GM23338 (cell line): ENCODE results near the gene ANO4. TPM values are rescaled to one million over a fixed set of nuclear protein-coding genes. Genes with fewer than 3 reads are reported as not detected.

Experiments
- ATAC-seq: fragments of 200-7000 bp; cut with Tn5 transposase; 3 replicates; pipeline ENCODE4 v1.9.1; 2020
- DNase-seq: peaks from one replicate; pipeline ENCODE4 v3.0.0-alpha.2; 2015; ENCODE audit warnings: low spot score
- H2AFZ ChIP-seq: fragments of 200-600 bp; sonication (generic); 2 replicates; pipeline ENCODE4 v1.8.0; 2016; ENCODE audit warnings: antibody characterized with exemption, mild to moderate bottlenecking, moderate library complexity
- H3F3A ChIP-seq: fragments of 200-600 bp; sonication (generic); replicated peaks from 2 replicates; pipeline ENCODE4 v1.8.0; 2017; ENCODE audit warnings: antibody characterized with exemption, mixed run types, low read depth
- H3K27ac ChIP-seq: fragments of 200-600 bp; sonication (generic); 2 replicates; pipeline ENCODE4 v1.6.1; 2016; ENCODE audit warnings: low read depth
- H3K27me3 ChIP-seq: fragments of 200-600 bp; sonication (generic); 2 replicates; pipeline ENCODE4 v1.8.0; 2016; ENCODE audit warnings: mild to moderate bottlenecking, mixed run types, moderate library complexity; ENCODE audit not compliant: insufficient read depth
- H3K36me3 ChIP-seq: fragments of 200-600 bp; sonication (generic); 2 replicates; pipeline ENCODE4 v1.8.0; 2016; ENCODE audit warnings: mild to moderate bottlenecking; ENCODE audit not compliant: insufficient read depth
- H3K4me1 ChIP-seq: fragments of 200-600 bp; sonication (generic); 2 replicates; pipeline ENCODE4 v1.8.0; 2016; ENCODE audit warnings: mild to moderate bottlenecking, moderate library complexity; ENCODE audit not compliant: insufficient read depth
- H3K4me2 ChIP-seq: fragments of 200-600 bp; sonication (generic); 2 replicates; pipeline ENCODE4 v1.7.1; 2017; ENCODE audit warnings: mixed run types
- H3K4me3 ChIP-seq: fragments of 200-600 bp; sonication (generic); 2 replicates; pipeline ENCODE4 v1.6.1; 2016; ENCODE audit warnings: mixed run types
- H3K79me2 ChIP-seq: fragments of 200-600 bp; sonication (generic); replicated peaks from 2 replicates; pipeline ENCODE4 v1.8.0; 2017; ENCODE audit warnings: mild to moderate bottlenecking; ENCODE audit not compliant: insufficient read depth
- H3K9me2 ChIP-seq: fragments of 200-600 bp; sonication (generic); 2 replicates; pipeline ENCODE4 v1.8.0; 2017; ENCODE audit not compliant: insufficient read depth
- H4K20me1 ChIP-seq: fragments of 200-600 bp; sonication (generic); replicated peaks from 2 replicates; pipeline ENCODE4 v1.8.0; 2017; ENCODE audit warnings: mild to moderate bottlenecking; ENCODE audit not compliant: insufficient read depth
- H3K27ac Mint-ChIP-seq: 2 replicates; pipeline ENCODE4 v1.8.0; 2020; ENCODE audit warnings: inconsistent platforms, mild to moderate bottlenecking, moderate library complexity, mixed read lengths
- H3K27me3 Mint-ChIP-seq: 3 replicates; pipeline ENCODE4 v1.8.0; 2022; ENCODE audit warnings: low read depth, mild to moderate bottlenecking, moderate library complexity, mixed read lengths, inconsistent platforms; ENCODE audit not compliant: insufficient read depth, poor library complexity
- H3K36me3 Mint-ChIP-seq: 3 replicates; pipeline ENCODE4 v1.8.0; 2021; ENCODE audit warnings: low read depth, mild to moderate bottlenecking, inconsistent platforms, moderate library complexity, mixed read lengths
- H3K4me1 Mint-ChIP-seq: 3 replicates; pipeline ENCODE4 v1.8.0; 2020; ENCODE audit warnings: mild to moderate bottlenecking, inconsistent platforms, mixed read lengths
- H3K4me3 Mint-ChIP-seq: 3 replicates; pipeline ENCODE4 v1.8.0; 2021; ENCODE audit warnings: moderate library complexity, mild to moderate bottlenecking, inconsistent platforms, mixed read lengths
- H3K9me3 Mint-ChIP-seq: 3 replicates; pipeline ENCODE4 v1.8.0; 2020; ENCODE audit warnings: moderate library complexity, mild to moderate bottlenecking, inconsistent platforms, mixed read lengths
- CREB1 ChIP-seq: fragments of 250-450 bp; sonication (Bioruptor Pico); IDR thresholded peaks from 2 replicates; pipeline ENCODE4 v1.5.0; 2020; ENCODE audit warnings: low read depth, mild to moderate bottlenecking, moderate library complexity
- CTCF ChIP-seq, 2 experiments: fragments of 200-600 bp in 1 of 2; sonication (generic) in 1 of 2; conservative IDR thresholded peaks; 2 replicates each; pipeline versions ENCODE4 v1.5.1 to v1.6.1; 2016 to 2017; ENCODE audit warnings: antibody characterized with exemption in 2 of 2, low read depth in 2 of 2, mild to moderate bottlenecking in 2 of 2, moderate library complexity in 1 of 2
- EZH2phosphoT487 ChIP-seq: fragments of 200-600 bp; sonication (generic); IDR thresholded peaks from one replicate; pipeline ENCODE4 v1.8.1; 2018; ENCODE audit warnings: antibody characterized with exemption; ENCODE audit not compliant: unreplicated experiment
- JUNB ChIP-seq: IDR thresholded peaks from one replicate; pipeline ENCODE4 v1.6.1; 2016; ENCODE audit warnings: antibody characterized with exemption; ENCODE audit not compliant: unreplicated experiment
- ZNF462 ChIP-seq: fragments of 250-450 bp; sonication (Bioruptor Pico); IDR thresholded peaks from 2 replicates; pipeline ENCODE4 v1.5.0; 2020; ENCODE audit warnings: mild to moderate bottlenecking, moderate library complexity
- polyA plus RNA-seq: library from polyadenylated mRNA; unstranded; fragments of >200 nt; fragmentation: Nextera tagmentation; extraction: Ambion mirVana; gene quantifications from 2 replicates; pipeline ENCODE4 v1.2.1, GENCODE V29; 2016
- total RNA-seq: library from RNA; depleted of rRNA; stranded (reverse); fragments of >200 nt; shearing (Covaris generic); gene quantifications from 2 replicates; pipeline ENCODE4 v1.2.3, GENCODE V29; 2014

ANO4 gene
- total and polyA plus RNA-seq, 2 experiments from 2014 or later: 1.7 to 8.7 TPM

GRCh38 chr12:100986595-100987547, 192.3 kb downstream of the ANO4 start:
- H3K27ac ChIP-seq: peak overlapping the region; percentile 7; the same call in 1 of the 2 replicates
- no peaks in the 10 kb centered on the region for H4K20me1 ChIP-seq
- peak in 1 of 2 experiments; percentile 11; a peak in 1 of 4 replicates for TF ChIP-seq CTCF (conservative IDR thresholded peaks at IDR 0.05; ENCODE audit: low read depth in 2 of 2)
- TF ChIP-seq EZH2phosphoT487: no peak
- no peak overlapping the region for H3K4me3 ChIP-seq
- no peaks in the 10 kb centered on the region for H3K79me2 ChIP-seq
- no peak overlapping the region; the same call in 2 of the 3 replicates for H3K4me3 Mint-ChIP-seq
- H3K4me2 ChIP-seq: peak overlapping the region; percentile 45
- H3K36me3 ChIP-seq: no peaks in the 10 kb centered on the region
- H3K9me2 ChIP-seq: peaks cover 3% of the 10 kb centered on the region; the same call in 1 of the 2 replicates
- peak; percentile 72 for ATAC-seq
- H3F3A ChIP-seq: no peaks in the 10 kb centered on the region
- peaks cover 26% of the 10 kb centered on the region for H3K4me1 Mint-ChIP-seq
- H3K4me1 ChIP-seq: peaks cover 21% of the 10 kb centered on the region
- H3K9me3 Mint-ChIP-seq: no peaks in the 10 kb centered on the region
- no peaks in the 10 kb centered on the region for H3K27me3 ChIP-seq
- H3K27me3 Mint-ChIP-seq: no peaks in the 10 kb centered on the region
- H3K36me3 Mint-ChIP-seq: no peaks in the 10 kb centered on the region
- peak overlapping the region; percentile 32; the same call in 1 of the 2 replicates for H3K27ac Mint-ChIP-seq
- 0 out of 2 replicates have a peak overlapping the region, but pooled peaks have one; percentile 11 for H2AFZ ChIP-seq
- peak; percentile 54 for DNase-seq

- H3K79me2 ChIP-seq: no peaks in the 10 kb centered on the region
- Mint-ChIP-seq H3K9me3 (no peaks in the 10 kb centered on the region), H3K27me3 (no peaks in the 10 kb centered on the region), H3K27ac (peak overlapping the region; percentile 90), H3K4me3 (peak overlapping the region; percentile 18; the same call in 1 of the 3 replicates), H3K4me1 (peaks cover 26% of the 10 kb centered on the region), H3K36me3 (no peaks in the 10 kb centered on the region)
- DNase-seq: peak; percentile 80
- H3K9me2 ChIP-seq: peaks cover 3% of the 10 kb centered on the region; the same call in 1 of the 2 replicates
- H3K27ac ChIP-seq: peak overlapping the region; percentile 93
- H3K36me3 ChIP-seq: no peaks in the 10 kb centered on the region
- TF ChIP-seq CREB1 (CRISPR knock-in tag): no peak
- no peak for TF ChIP-seq JUNB
- peak; percentile 63 to 74 for TF ChIP-seq CTCF (conservative IDR thresholded peaks at IDR 0.05; ENCODE audit: low read depth in 2 of 2)
- TF ChIP-seq ZNF462 (CRISPR knock-in tag): peak; percentile 45; the same call in 1 of the 2 replicates
- peaks cover 21% of the 10 kb centered on the region for H3K4me1 ChIP-seq
- H3F3A ChIP-seq: no peaks in the 10 kb centered on the region
- peak overlapping the region; percentile 45 for H3K4me2 ChIP-seq
- no peaks in the 10 kb centered on the region for H4K20me1 ChIP-seq
- ATAC-seq: peak; percentile 97
- H3K4me3 ChIP-seq: no peak overlapping the region
- no peaks in the 10 kb centered on the region for H3K27me3 ChIP-seq
- H2AFZ ChIP-seq: peak overlapping the region; percentile 96
Measured at GRCh38 chr12:100987552-100988521, 193.3 kb downstream of the ANO4 start.
